HG03280 (cell line): Measurements from ENCODE around the gene STAG2.
A peak's percentile ranks its signal among the peaks of the same experiment; 100 is the strongest.
"Not testable (repeated sequence)": the region's sequence is repeated elsewhere in the genome, so short reads cannot be mapped to it uniquely, and the experiment has no call there.

Experiments
- ATAC-seq: cut with Tn5 transposase; IDR thresholded peaks from one replicate; pipeline ENCODE4 v1.9.1; 2021; ENCODE audit warnings: mild to moderate bottlenecking, moderate library complexity; ENCODE audit not compliant: unreplicated experiment

Gene STAG2

DNA sequence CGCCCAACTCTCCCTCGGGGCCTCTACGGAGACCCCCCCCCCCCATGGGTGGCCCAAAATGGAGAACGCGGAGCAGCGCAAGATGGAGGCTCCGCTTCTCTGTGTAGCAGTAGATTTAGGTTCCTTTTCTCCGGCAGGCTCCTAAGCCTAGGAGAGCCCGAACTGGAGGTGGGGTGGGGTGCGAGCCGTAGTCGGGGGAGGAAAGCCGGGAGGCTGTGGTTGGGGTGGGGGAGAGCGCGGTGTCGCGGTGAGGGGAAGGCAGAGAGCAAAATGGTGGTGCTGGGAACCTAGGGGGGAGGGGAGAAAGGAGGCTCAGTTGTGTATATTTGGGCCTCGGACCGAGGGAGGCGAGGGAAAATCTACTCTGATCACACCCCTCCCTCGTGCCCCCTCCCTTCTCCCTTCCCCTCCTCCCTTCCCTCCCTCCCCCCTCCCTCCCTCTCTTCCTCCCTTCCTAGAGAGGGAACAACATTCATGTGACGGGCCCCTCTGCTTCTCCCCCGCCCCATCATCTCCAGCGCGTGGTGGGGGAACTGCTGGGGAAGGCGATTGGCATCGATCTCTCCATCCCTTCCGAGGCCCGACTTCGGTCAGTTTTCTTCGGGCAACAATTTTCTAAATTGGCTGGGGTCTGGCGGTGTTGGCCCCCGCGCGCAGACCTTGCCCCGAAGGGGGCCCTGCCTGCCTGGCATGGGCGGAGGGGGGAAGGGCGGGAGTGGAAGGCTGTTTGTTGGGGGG is at the start of gene STAG2:
Gene STAG2, plus strand, starts transcription at position 439 of the 738 bp plus-strand sequence. CDS start 60,922 bp downstream, outside the sequence.
- peak; percentile 24 for ATAC-seq

DNA sequence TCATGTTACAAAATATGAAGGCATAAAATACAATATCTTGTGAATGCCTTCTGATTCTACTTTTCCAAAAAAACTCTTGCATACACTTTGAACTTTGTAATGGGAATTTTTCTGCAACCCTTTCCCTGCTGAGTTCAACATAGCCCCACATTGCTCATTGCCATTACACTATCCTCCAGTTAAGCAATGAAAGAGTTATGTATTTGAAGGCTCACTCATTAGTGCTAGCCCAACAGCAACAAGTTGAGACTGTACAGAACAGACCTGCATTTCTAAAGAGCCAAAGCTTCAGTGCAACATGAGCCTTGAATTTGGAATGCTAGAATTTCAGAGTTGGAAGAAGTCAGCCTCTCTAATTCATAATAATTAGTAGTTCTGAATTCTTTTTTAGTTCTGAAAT is 44.4 kb upstream of the STAG2 start:
- no peak for ATAC-seq

DNA sequence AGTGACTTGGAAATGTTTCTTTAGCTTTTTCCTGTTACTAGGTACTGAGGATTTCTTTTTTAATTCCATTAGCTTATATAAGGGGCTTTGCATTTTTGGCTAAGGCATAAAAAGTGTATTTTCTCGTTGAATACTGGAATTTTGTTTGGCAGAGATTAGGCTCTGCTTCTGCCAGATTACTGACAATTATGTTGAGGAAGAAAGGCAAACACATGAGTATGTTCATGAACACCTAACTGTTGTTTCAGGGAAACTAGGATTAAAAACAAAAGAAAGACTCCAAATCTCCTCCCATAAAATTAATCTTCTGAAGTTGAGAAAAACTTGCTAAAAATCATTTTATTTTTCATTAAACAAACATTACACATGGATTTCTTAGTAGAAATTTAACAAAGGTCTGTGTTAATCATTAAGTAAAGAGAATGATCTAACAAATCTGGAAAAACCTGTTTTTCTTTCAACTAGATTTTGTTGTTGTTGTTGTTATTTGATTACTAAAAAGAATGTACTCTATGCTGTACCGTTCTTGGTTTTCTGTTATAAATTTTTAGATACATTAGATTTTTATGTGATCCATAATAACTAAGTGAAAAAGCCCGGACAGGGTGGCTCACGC is 43.3 kb upstream of the STAG2 start:
- ATAC-seq = no peak

DNA sequence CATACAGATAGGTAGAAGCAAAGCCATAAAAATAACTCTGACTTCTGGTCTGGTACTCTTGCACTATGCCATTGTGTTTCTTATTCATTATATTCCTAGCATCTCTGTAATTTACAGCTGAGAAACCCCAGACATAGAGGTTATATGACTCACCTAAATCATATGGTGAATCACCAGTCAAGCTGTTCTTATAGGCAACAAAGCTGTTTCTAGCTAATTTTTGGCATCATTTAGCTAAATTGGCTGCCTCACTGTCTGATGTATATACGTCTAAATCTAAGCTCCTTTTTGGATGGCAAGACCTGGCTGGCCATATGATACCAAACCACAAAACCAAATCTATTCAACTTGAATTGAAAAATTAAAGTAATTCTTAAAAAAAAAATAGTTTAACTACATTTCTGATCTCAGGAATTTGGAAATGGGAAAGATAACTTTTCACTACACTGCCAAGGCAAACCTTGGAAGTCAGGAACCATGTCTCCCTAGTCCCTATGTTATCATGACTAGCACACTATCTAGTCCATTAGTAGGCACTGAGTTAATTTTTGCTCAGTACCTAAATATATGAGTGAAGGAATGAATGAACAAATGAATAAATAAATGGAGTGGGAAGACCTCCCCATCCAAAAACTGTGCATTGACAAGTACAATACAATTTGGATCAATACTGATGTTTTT is 41.3 kb upstream of the STAG2 start:
- no peak for ATAC-seq

DNA sequence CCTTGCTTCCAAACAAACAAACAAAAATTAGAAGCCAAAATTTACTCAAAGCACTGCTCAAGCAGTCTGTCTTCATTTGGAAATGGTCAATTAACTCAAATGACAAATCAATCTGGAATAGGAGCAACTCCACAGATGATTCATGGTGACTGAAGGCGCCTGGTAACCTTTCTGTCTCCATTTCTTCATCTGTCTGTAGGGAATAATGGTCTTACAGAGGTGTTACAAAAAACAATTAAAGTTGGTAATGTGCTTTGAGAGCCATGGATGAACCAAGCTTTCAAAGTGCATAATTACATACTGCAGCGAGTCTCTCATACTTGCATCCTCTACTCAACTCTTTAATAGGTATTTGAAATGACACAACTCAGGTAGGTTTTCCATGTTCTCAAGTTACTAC is 38.3 kb upstream of the STAG2 start:
- no peak for ATAC-seq

DNA sequence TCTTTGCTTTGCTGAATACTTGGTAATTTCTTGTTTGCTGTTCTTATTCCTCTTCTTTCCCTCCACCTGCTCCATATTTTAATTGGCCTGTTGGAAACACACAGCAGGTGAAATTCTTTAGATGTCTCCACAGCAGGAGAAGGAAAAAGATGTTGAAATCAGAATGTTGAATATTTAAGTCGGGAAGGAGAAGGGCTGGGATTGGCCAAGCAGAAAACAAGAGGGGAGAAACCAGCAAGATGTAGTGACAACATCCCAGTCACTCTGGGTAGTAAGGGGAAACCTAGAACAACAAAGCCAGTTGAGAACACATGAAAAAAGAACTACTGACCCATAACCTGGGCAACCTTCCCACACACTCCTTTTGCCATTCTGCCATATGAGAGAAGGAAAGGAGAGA is 37.3 kb upstream of the STAG2 start:
- no peak for ATAC-seq

DNA sequence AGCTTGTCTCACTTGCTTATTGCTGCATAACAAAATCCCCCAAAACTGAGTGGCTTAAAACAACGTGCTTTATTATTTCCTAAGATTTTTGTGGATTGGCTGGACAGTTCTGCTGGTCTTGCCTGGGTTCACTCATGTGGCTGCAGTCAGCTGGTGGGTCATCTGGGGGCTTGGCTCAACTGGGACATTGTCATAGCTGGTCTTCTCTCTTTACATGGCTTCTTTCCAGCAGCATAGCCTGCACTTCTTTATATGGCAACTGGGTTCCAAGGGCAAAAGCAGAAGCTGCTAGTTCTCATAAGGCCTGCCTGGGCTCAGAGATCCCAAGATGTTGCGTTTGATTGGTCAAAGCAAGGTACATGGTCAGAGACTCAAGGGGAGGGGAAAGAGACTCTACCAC is 33.7 kb upstream of the STAG2 start:
- ATAC-seq = no peak

DNA sequence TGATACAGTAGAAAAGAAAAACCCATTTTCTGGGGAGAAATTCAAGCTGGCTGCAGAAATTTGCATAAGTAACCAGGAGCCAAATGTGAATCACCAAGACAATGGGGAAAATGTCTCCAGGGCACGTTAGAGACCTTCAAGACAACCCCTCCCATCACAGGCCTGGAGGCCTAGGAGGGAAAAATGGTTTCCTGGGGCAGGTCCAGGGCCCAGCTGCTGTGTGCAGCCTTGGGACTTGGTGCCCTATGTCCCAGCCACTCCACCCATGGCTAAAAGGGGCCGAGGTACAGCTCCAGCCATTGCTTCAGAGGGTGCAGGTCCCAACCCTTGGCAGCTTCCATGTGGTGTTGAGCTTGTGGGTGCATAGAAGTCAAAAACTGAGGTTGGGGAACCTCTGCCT is 29.5 kb upstream of the STAG2 start:
- ATAC-seq = not testable (repeated sequence)

DNA sequence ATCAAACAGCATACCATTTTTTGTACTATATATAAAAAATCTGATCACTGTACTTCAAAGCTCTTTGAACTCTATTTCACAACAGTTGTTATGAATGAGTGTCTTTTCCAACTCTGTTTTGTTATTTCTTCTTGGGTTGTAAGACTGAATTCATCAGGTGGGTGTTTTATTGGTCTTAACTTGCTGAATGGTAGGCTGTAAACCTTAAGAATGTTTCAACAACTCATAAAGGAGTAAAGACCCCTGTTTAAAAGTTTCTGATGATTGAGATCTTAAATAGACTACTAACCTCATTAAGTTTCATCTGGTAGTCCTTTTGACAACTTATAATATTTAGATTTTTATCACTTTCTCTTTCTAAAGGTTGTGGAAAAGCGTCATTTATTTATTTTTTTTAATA is 18.4 kb upstream of the STAG2 start:
- ATAC-seq = no peak

DNA sequence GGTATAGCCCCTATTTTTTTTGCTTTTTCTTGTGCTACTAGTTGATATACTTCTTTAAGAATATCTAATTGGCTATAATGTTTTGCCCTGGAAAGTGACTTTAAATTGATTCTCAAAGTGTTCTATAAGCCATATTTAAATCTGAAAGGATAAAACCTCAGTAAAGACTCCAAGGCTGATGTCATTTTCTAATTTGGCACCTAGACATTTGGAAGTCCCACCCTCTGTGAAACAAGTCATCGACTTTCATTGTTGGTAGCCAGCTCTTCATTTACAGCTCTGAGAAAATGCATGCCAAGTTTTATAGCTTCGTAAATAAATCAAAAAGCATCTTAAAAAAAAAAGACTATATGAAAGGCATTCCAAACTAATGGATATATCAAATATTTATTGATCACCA is 18.0 kb upstream of the STAG2 start:
- no peak for ATAC-seq

DNA sequence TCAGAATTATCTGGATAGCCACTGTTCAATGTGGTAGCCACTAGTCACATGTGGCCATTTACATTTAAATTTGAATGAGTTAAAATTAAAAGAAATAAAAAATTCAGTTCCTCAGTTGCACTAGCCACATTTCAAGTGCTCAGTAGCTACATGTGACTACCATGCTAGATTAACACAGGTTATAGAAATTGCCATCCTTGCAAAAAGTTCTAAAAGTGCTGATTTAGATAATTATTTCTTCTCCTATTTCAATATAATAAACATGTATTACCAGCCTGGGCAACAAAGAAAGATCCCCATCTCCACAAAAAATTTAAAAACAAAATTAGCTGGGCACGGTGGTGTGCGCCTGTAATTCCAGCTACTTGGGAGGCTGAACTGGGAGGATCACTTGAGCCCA is 11.7 kb upstream of the STAG2 start:
- ATAC-seq = no peak

DNA sequence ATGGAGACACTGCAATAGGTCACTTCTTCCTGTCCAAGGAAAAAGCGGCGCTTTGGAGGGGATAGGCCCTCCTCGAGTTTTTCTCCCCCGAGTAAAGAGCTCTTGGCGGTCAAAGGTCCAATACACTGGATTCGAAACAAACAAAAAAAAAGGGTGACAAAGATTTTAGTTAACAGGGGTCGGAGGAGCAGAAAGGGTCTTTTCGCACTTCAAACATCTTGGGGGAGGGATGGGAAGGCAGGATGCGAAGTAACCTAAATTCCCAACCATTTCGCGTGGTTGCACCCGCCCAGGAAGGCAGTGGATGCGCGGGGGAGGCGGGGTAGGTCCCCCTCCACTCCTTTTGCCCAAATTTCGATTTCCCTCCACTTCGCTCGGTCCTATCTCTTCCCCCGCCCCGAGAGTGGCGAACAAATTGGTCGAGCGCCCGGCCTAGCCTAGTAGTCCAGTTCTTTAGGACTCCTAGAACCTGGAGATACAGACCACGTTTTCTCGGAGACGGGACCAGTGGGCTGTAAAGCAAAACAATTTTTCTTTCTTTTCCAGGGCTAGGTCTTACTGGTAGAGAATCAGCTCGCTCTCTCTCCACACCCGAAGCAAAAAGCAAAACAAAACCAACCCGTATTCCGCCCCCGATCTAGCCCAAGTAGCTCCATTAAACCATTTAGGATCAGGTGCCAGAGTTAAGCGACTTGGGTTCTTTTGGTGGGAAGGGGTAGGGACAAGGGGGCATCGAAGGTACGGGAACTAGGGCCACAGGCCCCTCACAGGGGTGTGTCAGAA is 2.0 kb upstream of the STAG2 start:
- ATAC-seq = peak; percentile 1

DNA sequence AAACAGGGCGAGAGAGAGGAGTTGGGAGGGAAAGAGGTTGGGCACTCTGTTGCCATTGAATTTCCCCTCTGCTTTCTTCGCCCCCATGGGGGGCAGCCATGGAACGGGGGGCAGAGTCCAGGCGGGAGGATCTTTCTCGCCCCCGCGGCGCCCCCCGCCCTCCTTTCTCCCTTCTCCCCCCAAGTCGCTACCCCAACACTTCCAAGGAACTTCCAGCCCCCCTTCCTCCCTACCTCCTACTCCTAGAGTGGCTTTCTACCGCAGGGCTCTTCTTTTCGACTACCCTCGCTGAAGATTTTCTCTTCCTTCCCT is 594 bp upstream of the STAG2 start:
- ATAC-seq = no peak

DNA sequence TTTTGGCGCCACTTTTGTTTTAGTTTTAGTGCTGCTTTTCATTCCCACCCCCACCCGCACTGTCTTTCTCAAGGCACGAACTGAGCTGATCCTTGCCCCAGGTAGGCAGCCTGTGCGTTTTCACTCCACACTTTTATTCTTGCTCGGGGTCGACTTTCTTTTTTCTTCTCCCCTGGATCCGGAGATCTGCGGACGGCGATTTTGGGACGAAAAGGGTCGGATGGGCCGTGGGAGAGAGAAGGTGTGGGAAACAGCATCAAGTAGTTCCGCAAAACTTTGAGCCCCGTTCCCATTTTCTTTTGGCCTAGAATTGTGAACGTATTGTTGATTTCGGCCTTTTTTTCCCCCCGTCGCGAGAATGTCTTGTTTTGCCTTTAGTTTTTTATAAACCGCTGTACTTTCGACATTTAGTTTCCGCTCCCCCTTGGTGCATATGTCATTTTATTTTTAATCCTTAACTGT is 531 bp downstream of the STAG2 start:
- ATAC-seq = no peak

DNA sequence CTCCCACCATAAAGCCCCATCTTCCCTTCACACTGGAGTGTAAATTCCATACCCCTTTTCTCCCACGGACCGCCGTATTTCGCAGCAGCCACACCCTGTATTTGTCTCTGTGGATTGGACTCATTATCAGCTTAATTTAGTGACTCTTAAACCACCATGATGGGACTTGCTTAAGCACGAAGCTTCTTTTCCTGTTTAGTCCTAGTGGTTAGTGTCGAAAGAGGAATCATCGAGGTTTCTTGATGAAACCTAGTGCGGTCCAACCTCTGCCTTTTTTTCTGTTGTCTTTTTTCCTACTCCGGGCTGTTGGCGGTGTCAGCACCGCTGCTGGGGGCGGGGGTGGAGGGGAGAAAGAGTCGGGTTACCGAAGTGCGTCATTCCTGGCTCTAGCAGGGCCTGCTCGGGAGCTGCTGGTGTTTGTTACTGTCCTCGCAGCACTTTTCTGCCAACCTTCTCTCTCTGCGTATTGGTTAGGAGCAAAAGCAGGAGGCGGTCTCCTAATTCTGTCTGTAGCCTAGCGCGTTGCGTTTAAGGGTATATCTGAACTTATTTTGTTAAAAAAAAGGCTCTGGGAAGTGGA is 1.4 kb downstream of the STAG2 start:
- ATAC-seq = peak; percentile 48

DNA sequence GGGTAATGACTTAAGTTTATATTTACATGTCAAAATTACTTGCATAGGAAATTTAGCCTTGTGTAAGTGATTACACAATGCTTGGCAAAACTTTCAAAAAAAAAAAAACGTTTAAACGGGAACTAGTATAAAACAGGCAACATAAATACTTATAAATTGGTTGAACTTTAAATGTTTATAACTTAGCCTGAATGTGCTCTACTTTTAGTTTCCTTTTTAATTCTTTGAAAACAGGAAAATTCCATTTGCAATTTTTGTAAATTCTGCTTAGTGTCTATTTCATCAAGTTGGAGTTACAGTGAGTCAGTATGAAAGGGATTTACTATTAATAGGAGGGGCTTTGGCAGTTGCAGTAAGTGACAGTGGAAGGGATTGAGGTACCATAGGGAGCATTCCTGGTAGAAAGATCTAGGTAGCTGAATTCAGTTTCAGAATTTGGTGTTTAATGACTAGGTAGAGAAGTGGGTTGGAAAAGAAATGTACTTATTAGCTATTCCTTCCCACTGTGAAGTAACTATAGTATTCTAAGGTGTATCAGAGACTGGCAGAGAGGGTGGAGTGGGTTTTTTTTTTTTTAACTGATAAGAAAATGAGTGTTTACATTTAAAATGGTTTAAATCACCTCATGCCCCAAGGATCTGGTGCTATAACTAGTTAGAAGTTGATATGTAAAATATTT is 2.8 kb downstream of the STAG2 start:
- ATAC-seq = no peak

DNA sequence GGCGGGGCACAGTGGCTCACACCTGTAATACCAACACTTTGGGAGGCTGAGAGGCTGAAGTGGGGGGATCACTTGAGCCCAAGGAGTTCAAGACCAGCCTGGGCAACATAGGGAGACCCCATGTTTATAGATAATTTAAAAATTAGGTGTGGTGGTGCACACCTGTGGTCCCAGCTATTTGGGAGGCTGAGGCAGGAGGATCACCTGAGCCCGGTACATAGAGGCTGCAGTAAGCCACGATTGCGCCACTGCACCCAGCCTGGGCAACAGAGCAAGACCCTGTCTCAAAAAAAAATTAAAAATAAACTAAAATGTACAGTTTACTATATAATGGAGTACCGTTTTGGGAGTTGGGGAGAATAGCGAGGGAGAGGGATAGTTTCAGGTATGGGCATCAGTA is 4.2 kb downstream of the STAG2 start:
- ATAC-seq = no peak

DNA sequence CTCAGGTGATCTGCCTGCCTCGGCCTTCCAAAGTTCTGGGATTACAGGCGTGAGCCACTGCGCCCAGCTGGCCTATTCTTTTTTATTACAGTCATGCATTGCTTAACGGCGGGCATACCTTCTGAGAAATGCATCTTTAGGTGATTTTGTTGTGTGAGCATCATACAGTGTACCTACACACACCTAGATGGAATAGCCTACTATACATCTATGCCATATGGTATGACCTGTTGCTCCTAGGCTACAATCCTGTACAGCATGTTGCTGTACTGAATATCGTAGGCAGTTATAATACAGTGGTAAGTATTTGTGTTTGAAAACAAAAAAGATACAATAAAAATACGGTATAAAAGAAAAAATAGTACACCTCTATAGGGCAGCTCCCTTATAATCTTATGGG is 6.0 kb downstream of the STAG2 start:
- ATAC-seq = no peak

DNA sequence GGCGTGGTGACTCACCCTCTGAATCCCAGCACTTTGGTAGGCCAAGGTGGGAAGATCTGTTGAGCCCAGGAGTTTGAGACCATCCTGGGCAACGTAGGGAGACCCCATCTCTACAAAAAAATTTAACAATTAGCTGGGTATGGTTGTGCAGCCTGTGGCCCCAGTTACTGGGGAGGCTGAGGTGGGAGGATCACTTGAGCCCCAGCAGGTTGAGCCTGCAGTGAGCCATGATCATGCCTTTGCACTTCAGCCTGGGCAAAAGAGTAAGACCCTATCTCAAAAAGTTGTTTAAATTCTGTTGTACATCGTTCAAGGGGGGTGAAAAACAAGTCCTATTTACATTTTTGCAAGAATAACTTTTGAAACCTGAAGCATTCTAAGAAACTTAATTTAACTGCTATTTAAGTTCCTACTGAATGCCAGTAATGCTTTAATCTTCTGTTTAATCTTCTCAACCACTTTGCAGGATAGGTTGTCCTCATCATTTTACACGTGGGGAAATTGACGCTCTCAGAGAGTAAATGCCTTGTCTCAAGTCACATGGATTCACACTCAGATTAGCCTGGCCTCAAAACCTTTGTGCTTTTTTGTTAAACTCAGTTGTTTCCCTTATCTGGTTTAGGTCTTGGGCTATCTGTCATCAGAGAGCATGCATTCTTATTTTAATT is 7.0 kb downstream of the STAG2 start:
- no peak for ATAC-seq

DNA sequence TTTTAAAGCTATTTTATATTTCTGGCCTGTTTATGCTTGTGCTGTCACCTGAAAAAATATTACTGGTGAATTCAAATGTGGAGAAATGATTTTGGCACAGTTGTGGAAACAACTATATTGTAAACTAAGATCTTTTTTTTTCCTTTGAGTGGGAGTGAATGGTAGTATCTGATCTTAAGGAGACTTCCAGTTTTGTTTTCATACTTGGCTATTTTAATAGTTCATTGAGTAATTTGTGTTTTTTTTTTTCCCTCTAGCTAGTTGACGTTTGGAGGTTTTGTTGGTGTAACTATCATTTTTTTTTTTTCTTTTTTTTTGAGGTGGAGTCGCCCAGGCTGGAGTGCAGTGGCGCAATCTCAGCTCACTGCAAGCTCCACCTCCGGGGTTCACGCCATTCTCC is 10.5 kb downstream of the STAG2 start:
- no peak for ATAC-seq
